Type B pancreatic cell (in vitro differentiated cells): Measurements from ENCODE around the gene PLCG1. TPM values are rescaled to one million over a fixed set of nuclear protein-coding genes. Genes with fewer than 3 reads are reported as not detected.
A peak's percentile ranks its signal among the peaks of the same experiment; 100 is the strongest.

Experiments
- DNase-seq: peaks from one replicate; pipeline ENCODE4 v3.0.0; 2021; ENCODE audit warnings: mixed read lengths; ENCODE audit not compliant: unreplicated experiment; ENCODE audit errors: extremely low spot score
- H3K27ac Mint-ChIP-seq: 2 replicates; pipeline ENCODE4 v1.8.0; 2021; ENCODE audit warnings: mild to moderate bottlenecking, mixed read lengths
- H3K27me3 Mint-ChIP-seq: 2 replicates; pipeline ENCODE4 v1.8.0; 2021; ENCODE audit warnings: mixed read lengths
- H3K36me3 Mint-ChIP-seq: 2 replicates; pipeline ENCODE4 v1.8.0; 2021; ENCODE audit warnings: mixed read lengths
- H3K4me1 Mint-ChIP-seq: one replicate; pipeline ENCODE4 v1.8.0; 2021; ENCODE audit warnings: mixed read lengths; ENCODE audit not compliant: unreplicated experiment
- H3K4me3 Mint-ChIP-seq: 2 replicates; pipeline ENCODE4 v1.8.0; 2021; ENCODE audit warnings: mild to moderate bottlenecking, mixed read lengths
- H3K9me3 Mint-ChIP-seq: 2 replicates; pipeline ENCODE4 v1.8.0; 2021; ENCODE audit warnings: mixed read lengths
- CTCF ChIP-seq: fragments of 200-600 bp; sonication (generic); conservative IDR thresholded peaks from 2 replicates; pipeline ENCODE4 v1.5.0; 2021; ENCODE audit warnings: antibody characterized with exemption, mild to moderate bottlenecking
- total RNA-seq: library from RNA; stranded (reverse); gene quantifications from 2 replicates; pipeline ENCODE4 v1.2.1, GENCODE V29; 2021; ENCODE audit warnings: low replicate concordance

The PLCG1 gene
- total RNA-seq, 1 donor from 2014 or later = 241 TPM

GRCh38 chr20:41167118-41167470 is 29.8 kb downstream of the PLCG1 start:
- H3K27me3 Mint-ChIP-seq = no peaks in the 10 kb centered on the region
- no peak for DNase-seq
- TF ChIP-seq CTCF = no peak
- H3K9me3 Mint-ChIP-seq = no peaks in the 10 kb centered on the region
- peaks cover 17% of the 10 kb centered on the region for H3K36me3 Mint-ChIP-seq
- peak overlapping the region; percentile 6 for H3K27ac Mint-ChIP-seq
- no peaks in the 10 kb centered on the region for H3K4me1 Mint-ChIP-seq
- no peak overlapping the region for H3K4me3 Mint-ChIP-seq

GRCh38 chr20:41167481-41168253 is 30.3 kb downstream of the PLCG1 start:
- Mint-ChIP-seq H3K4me3 (no peak overlapping the region), H3K36me3 (peaks cover 17% of the 10 kb centered on the region), H3K27me3 (no peaks in the 10 kb centered on the region), H3K4me1 (no peaks in the 10 kb centered on the region), H3K27ac (peak overlapping the region; percentile 6), H3K9me3 (no peaks in the 10 kb centered on the region)
- DNase-seq = no peak
- TF ChIP-seq CTCF = no peak

- Mint-ChIP-seq H3K4me1 (peaks cover 6% of the 10 kb centered on the region), H3K27me3 (no peaks in the 10 kb centered on the region), H3K9me3 (no peaks in the 10 kb centered on the region), H3K27ac (no peak overlapping the region), H3K36me3 (peaks cover 17% of the 10 kb centered on the region), H3K4me3 (no peak overlapping the region)
- no peak for TF ChIP-seq CTCF
- no peak for DNase-seq
These were observed 31.2 kb downstream of the PLCG1 start for GRCh38 chr20:41168281-41169161.

- Mint-ChIP-seq H3K36me3 (peaks cover 11% of the 10 kb centered on the region), H3K9me3 (no peaks in the 10 kb centered on the region), H3K4me1 (peaks cover 6% of the 10 kb centered on the region), H3K27ac (no peak overlapping the region), H3K4me3 (no peak overlapping the region), H3K27me3 (no peaks in the 10 kb centered on the region)
- no peak for DNase-seq
- TF ChIP-seq CTCF = no peak
These were observed 31.9 kb downstream of the PLCG1 start for GRCh38 chr20:41169162-41169690.

- H3K27ac Mint-ChIP-seq = no peak overlapping the region
- H3K36me3 Mint-ChIP-seq = peaks cover 13% of the 10 kb centered on the region
- no peak overlapping the region for H3K4me3 Mint-ChIP-seq
- DNase-seq = no peak
- no peaks in the 10 kb centered on the region for H3K9me3 Mint-ChIP-seq
- H3K4me1 Mint-ChIP-seq = peaks cover 6% of the 10 kb centered on the region
- H3K27me3 Mint-ChIP-seq = no peaks in the 10 kb centered on the region
- no peak for TF ChIP-seq CTCF
These were observed 32.5 kb downstream of the PLCG1 start for GRCh38 chr20:41169791-41170351.
